SK-N-SH (cell line): ENCODE data around the gene ST7. TPM values are rescaled to one million over a fixed set of nuclear protein-coding genes. Genes with fewer than 3 reads are reported as not detected.

Experiments
- CTCF ChIA-PET: fragments of 300-600, 350-600 bp; formaldehyde crosslinking; extraction: SDS; loops from one replicate; lab custom pipeline; 2021; lab: Yijun Ruan, JAX
- POLR2A ChIA-PET: fragments of 350-600 bp; sonication (Branson Sonifier 250); formaldehyde crosslinking; extraction: SDS; loops from one replicate; lab custom pipeline; 2020; ENCODE audit warnings: antibody characterized with exemption, inconsistent platforms; lab: Yijun Ruan, JAX
- DNase-seq: peaks from one replicate; pipeline ENCODE4 v3.0.0; 2012
- H2AFZ ChIP-seq: fragments of 200-600 bp; sonication (generic); 2 replicates; pipeline ENCODE4 v1.8.1; 2016; ENCODE audit warnings: antibody characterized with exemption, mild to moderate bottlenecking, low read depth
- H3F3A ChIP-seq: fragments of 200-600 bp; sonication (generic); replicated peaks from 2 replicates; pipeline ENCODE3; 2016; ENCODE audit warnings: antibody characterized with exemption, mild to moderate bottlenecking; ENCODE audit not compliant: insufficient read depth
- H3K27ac ChIP-seq, 2 experiments: fragments of 200-500 bp in 1 of 2; fragments of 200-600 bp in 1 of 2; sonication (Bioruptor generic) in 1 of 2; sonication (generic), shearing (Covaris generic) in 1 of 2; 2 replicates each; pipeline versions ENCODE4 v1.5.1 to v1.6.1; 2014 to 2016; ENCODE audit warnings: low read depth in 2 of 2, inconsistent platforms in 1 of 2, low read length in 1 of 2, mild to moderate bottlenecking in 1 of 2, mixed read lengths in 1 of 2
- H3K27me3 ChIP-seq: fragments of 200-600 bp; sonication (generic), shearing (Covaris generic); 2 replicates; pipeline ENCODE4 v1.6.1; 2016; ENCODE audit warnings: mixed run types; ENCODE audit not compliant: insufficient read depth
- H3K36me3 ChIP-seq, 2 experiments: fragments of 200-500 bp in 1 of 2; fragments of 200-600 bp in 1 of 2; sonication (Bioruptor generic) in 1 of 2; sonication (generic) in 1 of 2; replicated peaks in 1 of 2; 2 replicates each; pipeline versions ENCODE3 to v1.5.1; 2014 to 2016; ENCODE audit warnings: low read length in 1 of 2, mild to moderate bottlenecking in 1 of 2; ENCODE audit not compliant: insufficient read depth in 2 of 2, control insufficient read depth in 1 of 2
- H3K4me1 ChIP-seq, 2 experiments: fragments of 200-500 bp in 1 of 2; fragments of 200-600 bp in 1 of 2; sonication (Bioruptor generic) in 1 of 2; sonication (generic), shearing (Covaris generic) in 1 of 2; 2 replicates each; pipeline versions ENCODE4 v1.5.1 to v1.6.1; 2014 to 2016; ENCODE audit warnings: low read depth in 1 of 2, low read length in 1 of 2, mixed run types in 1 of 2; ENCODE audit not compliant: insufficient read depth in 2 of 2, control insufficient read depth in 1 of 2
- H3K4me2 ChIP-seq: fragments of 200-600 bp; sonication (generic), shearing (Covaris generic); 2 replicates; pipeline ENCODE4 v1.6.1; 2017; ENCODE audit warnings: mixed run types
- H3K4me3 ChIP-seq, 2 experiments: fragments of 200-500 bp in 1 of 2; fragments of 200-600 bp in 1 of 2; sonication (Bioruptor generic) in 1 of 2; sonication (generic), shearing (Covaris generic) in 1 of 2; 2 replicates each; pipeline versions ENCODE4 v1.5.1 to v1.8.1; 2014 to 2016; ENCODE audit warnings: low read depth in 2 of 2, inconsistent platforms in 1 of 2, low read length in 1 of 2, mild to moderate bottlenecking in 1 of 2, mixed read lengths in 1 of 2, moderate library complexity in 1 of 2
- H3K79me2 ChIP-seq: fragments of 200-600 bp; sonication (generic); 2 replicates; pipeline ENCODE4 v1.8.1; 2017; ENCODE audit warnings: mild to moderate bottlenecking; ENCODE audit not compliant: insufficient read depth
- H3K9ac ChIP-seq: fragments of 200-600 bp; sonication (generic); 2 replicates; pipeline ENCODE4 v1.6.1; 2017; ENCODE audit warnings: mixed run types
- H3K9me2 ChIP-seq: fragments of 200-600 bp; sonication (generic); 2 replicates; pipeline ENCODE4 v1.6.1; 2017; ENCODE audit warnings: mixed run types
- H3K9me3 ChIP-seq: fragments of 200-600 bp; sonication (generic); 2 replicates; pipeline ENCODE4 v1.6.1; 2017; ENCODE audit warnings: mixed run types, mild to moderate bottlenecking, moderate library complexity
- H4K20me1 ChIP-seq: fragments of 200-600 bp; sonication (generic); 2 replicates; pipeline ENCODE4 v1.6.1; 2017; ENCODE audit warnings: mild to moderate bottlenecking, mixed run types; ENCODE audit not compliant: insufficient read depth
- CHD2 ChIP-seq: fragments of 150-350 bp; IDR thresholded peaks from 2 replicates; pipeline ENCODE4 v1.6.1; 2018; ENCODE audit warnings: low read length; ENCODE audit not compliant: partially characterized antibody
- CTCF ChIP-seq: fragments of 200-600 bp; sonication (generic); IDR thresholded peaks from 2 replicates; pipeline ENCODE4 v1.6.1; 2017; ENCODE audit warnings: antibody characterized with exemption, mild to moderate bottlenecking, moderate library complexity
- FOSL2 ChIP-seq: IDR thresholded peaks from 2 replicates; pipeline ENCODE4 v1.4.0; 2012; ENCODE audit warnings: low read depth, mild to moderate bottlenecking, moderate library complexity, borderline replicate concordance
- FOXJ3 ChIP-seq: sonication (generic); formaldehyde crosslinking; IDR thresholded peaks from 2 replicates; pipeline ENCODE4 v1.5.1; 2020; ENCODE audit warnings: mild to moderate bottlenecking, missing genetic modification reagents
- GATA2 ChIP-seq: sonication (generic); formaldehyde crosslinking; IDR thresholded peaks from 2 replicates; pipeline ENCODE4 v1.5.0; 2020; ENCODE audit warnings: mild to moderate bottlenecking, missing genetic modification reagents
- JUND ChIP-seq: IDR thresholded peaks from 2 replicates; pipeline ENCODE4 v1.4.0; 2012
- MEF2A ChIP-seq: IDR thresholded peaks from 2 replicates; pipeline ENCODE4 v1.4.0; 2012; ENCODE audit warnings: low read depth, borderline replicate concordance
- MXI1 ChIP-seq: IDR thresholded peaks from 2 replicates; pipeline ENCODE4 v1.6.1; 2012; ENCODE audit warnings: mild to moderate bottlenecking, low read depth, low read length, improper control_type of control experiment
- NFIC ChIP-seq: IDR thresholded peaks from 2 replicates; pipeline ENCODE4 v1.4.0; 2012; ENCODE audit warnings: borderline replicate concordance
- RCOR1 ChIP-seq: fragments of 150-350 bp; IDR thresholded peaks from 2 replicates; pipeline ENCODE4 v1.6.1; 2017; ENCODE audit warnings: antibody characterized with exemption, low read length
- RFX5 ChIP-seq: IDR thresholded peaks from 2 replicates; pipeline ENCODE4 v1.6.1; 2012; ENCODE audit warnings: mild to moderate bottlenecking, improper control_type of control experiment, low read length
- SIN3A ChIP-seq: IDR thresholded peaks from 2 replicates; pipeline ENCODE4 v1.6.1; 2012; ENCODE audit warnings: low read depth, mild to moderate bottlenecking, low read length, moderate library complexity, borderline replicate concordance
- TAF1 ChIP-seq: IDR thresholded peaks from 2 replicates; pipeline ENCODE4 v1.6.1; 2012; ENCODE audit warnings: low read depth, mild to moderate bottlenecking, low read length, moderate library complexity, borderline replicate concordance
- USF1 ChIP-seq: IDR thresholded peaks from 2 replicates; pipeline ENCODE4 v1.4.0; 2012; ENCODE audit warnings: low read depth, borderline replicate concordance
- WGBS: methylation state at CpG from one replicate; pipeline ENCODE4 v1.1.6; 2017; ENCODE audit warnings: low lambda C conversion rate; 5-methylcytosine and 5-hydroxymethylcytosine counted together
- polyA plus RNA-seq, 3 experiments: library from polyadenylated mRNA; depleted of rRNA; stranded (reverse); fragments of >200 nt; gene quantifications; 2 replicates each; pipeline ENCODE4 v1.2.3, GENCODE V29; 2012
- TF ChIP-seq, protein P1 (sequence below): IDR thresholded peaks from 2 replicates; pipeline ENCODE4 v1.4.0; 2012; ENCODE audit warnings: low read depth, borderline replicate concordance
- TF ChIP-seq, protein P2 (sequence below): IDR thresholded peaks from 2 replicates; pipeline ENCODE4 v1.6.1; 2012; ENCODE audit warnings: mild to moderate bottlenecking, low read depth, low read length, moderate library complexity

Gene ST7
- polyA plus RNA-seq, 1 of the 3 experiments (the other 2 are of a cell fraction), result 23.5 TPM

DNA sequence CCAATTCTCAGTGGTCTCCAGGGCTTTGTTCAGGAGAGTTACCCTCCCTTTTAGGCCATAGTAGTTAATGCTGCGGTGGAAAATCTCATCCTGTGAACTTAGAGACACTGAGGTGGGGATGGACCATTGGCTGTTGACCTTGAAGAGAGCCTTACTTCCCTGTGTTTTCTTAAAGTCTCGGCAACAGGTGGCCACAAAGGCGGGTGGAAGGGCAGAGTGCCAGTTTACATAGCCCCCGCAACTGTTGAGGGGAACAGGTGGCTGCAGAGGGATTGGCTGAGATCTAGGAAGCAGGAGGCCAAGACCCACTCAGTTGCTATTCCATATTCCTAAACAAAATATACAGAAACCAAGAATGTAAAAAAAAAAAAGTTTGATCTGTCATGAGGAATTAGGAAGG is 160.6 kb downstream of the ST7 start (continued):
- TF ChIP-seq FOSL2, result no peak
- TF ChIP-seq CHD2, result no peak
- no peak for TF ChIP-seq USF1
- no peak for TF ChIP-seq GATA2 (CRISPR knock-in tag)
- TF ChIP-seq NFIC, result no peak
- TF ChIP-seq, all 33 proteins: peak for 0

DNA sequence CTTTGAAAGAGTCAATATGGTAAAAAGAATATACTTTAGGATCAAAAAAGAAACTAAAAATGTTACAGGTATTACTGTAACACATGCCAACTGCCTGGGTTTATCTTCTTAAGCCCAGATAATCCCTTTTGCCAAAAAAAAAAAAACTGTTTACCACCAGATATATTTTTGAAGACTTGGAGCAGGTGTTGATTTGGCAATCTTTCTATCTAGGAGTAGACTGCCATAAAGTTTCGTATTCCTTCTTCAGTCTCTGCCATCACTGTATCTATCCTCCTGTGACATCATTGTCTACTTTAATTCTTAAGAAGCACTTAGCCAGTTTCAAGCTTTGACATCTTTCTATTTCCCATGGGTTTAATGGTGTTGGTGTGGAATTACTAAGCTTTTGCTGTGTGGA is 161.0 kb downstream of the ST7 start:
- no peak overlapping the region for H3K4me2 ChIP-seq
- no peaks in the 10 kb centered on the region for H3F3A ChIP-seq
- no peak overlapping the region for H3K4me3 ChIP-seq
- H3K9me3 ChIP-seq, result no peaks in the 10 kb centered on the region
- no peak overlapping the region for H2AFZ ChIP-seq
- peaks cover 5 to 24% of the 10 kb centered on the region in 2 experiments; a peak in 3 of 4 replicates for H3K4me1 ChIP-seq
- no peak for DNase-seq
- POLR2A ChIA-PET, result no interaction called here
- no peaks in the 10 kb centered on the region for H3K79me2 ChIP-seq
- no peaks in the 10 kb centered on the region for H3K9me2 ChIP-seq
- no peaks in the 10 kb centered on the region for H4K20me1 ChIP-seq
- no peaks in the 10 kb centered on the region for H3K27me3 ChIP-seq
- TF ChIP-seq RFX5, result no peak
- TF ChIP-seq RCOR1, result no peak
- TF ChIP-seq, protein P1, sequence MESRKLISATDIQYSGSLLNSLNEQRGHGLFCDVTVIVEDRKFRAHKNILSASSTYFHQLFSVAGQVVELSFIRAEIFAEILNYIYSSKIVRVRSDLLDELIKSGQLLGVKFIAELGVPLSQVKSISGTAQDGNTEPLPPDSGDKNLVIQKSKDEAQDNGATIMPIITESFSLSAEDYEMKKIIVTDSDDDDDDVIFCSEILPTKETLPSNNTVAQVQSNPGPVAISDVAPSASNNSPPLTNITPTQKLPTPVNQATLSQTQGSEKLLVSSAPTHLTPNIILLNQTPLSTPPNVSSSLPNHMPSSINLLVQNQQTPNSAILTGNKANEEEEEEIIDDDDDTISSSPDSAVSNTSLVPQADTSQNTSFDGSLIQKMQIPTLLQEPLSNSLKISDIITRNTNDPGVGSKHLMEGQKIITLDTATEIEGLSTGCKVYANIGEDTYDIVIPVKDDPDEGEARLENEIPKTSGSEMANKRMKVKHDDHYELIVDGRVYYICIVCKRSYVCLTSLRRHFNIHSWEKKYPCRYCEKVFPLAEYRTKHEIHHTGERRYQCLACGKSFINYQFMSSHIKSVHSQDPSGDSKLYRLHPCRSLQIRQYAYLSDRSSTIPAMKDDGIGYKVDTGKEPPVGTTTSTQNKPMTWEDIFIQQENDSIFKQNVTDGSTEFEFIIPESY, result no peak
- no peak for TF ChIP-seq TAF1
- TF ChIP-seq, protein P2, sequence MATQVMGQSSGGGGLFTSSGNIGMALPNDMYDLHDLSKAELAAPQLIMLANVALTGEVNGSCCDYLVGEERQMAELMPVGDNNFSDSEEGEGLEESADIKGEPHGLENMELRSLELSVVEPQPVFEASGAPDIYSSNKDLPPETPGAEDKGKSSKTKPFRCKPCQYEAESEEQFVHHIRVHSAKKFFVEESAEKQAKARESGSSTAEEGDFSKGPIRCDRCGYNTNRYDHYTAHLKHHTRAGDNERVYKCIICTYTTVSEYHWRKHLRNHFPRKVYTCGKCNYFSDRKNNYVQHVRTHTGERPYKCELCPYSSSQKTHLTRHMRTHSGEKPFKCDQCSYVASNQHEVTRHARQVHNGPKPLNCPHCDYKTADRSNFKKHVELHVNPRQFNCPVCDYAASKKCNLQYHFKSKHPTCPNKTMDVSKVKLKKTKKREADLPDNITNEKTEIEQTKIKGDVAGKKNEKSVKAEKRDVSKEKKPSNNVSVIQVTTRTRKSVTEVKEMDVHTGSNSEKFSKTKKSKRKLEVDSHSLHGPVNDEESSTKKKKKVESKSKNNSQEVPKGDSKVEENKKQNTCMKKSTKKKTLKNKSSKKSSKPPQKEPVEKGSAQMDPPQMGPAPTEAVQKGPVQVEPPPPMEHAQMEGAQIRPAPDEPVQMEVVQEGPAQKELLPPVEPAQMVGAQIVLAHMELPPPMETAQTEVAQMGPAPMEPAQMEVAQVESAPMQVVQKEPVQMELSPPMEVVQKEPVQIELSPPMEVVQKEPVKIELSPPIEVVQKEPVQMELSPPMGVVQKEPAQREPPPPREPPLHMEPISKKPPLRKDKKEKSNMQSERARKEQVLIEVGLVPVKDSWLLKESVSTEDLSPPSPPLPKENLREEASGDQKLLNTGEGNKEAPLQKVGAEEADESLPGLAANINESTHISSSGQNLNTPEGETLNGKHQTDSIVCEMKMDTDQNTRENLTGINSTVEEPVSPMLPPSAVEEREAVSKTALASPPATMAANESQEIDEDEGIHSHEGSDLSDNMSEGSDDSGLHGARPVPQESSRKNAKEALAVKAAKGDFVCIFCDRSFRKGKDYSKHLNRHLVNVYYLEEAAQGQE, result no peak
- no peak for TF ChIP-seq MEF2A
- no peak for TF ChIP-seq JUND
- no peak for TF ChIP-seq CTCF
- no peak for TF ChIP-seq SIN3A
- TF ChIP-seq NFIC, result no peak
- no peak for TF ChIP-seq FOXJ3
- no peak for TF ChIP-seq MXI1
- TF ChIP-seq, all 33 proteins: peak for 0
- WGBS, result 89% methylated on average over 1 of the region's 1 CpG
- H3K36me3 ChIP-seq, result no peaks in the 10 kb centered on the region
- CTCF ChIA-PET, result interaction anchor here (0.9 to 14.9 kb wide), 4 partner anchors 10 to 184 kb away, joined by 3 to 668 read pairs (median 130); no protein-coding TSS in a partner anchor
- no peak overlapping the region for H3K27ac ChIP-seq
- no peak overlapping the region for H3K9ac ChIP-seq
